PFSK-1 (cell line): ENCODE measurements around the gene AMBRA1.

ENCODE experiments used
- FOXP2 ChIP-seq: optimal IDR thresholded peaks from 2 replicates; pipeline ENCODE3; 2011; ENCODE audit warnings: borderline replicate concordance, control low read depth, inconsistent platforms; ENCODE audit not compliant: insufficient read depth; ENCODE audit errors: extremely low read length, extremely low read depth
- POLR2AphosphoS5 ChIP-seq: IDR thresholded peaks from 2 replicates; pipeline ENCODE4 v1.6.1; 2012; ENCODE audit warnings: low read depth, mild to moderate bottlenecking, control low read depth, low read length, moderate library complexity
- SIN3A ChIP-seq: IDR thresholded peaks from 2 replicates; pipeline ENCODE4 v1.6.1; 2012; ENCODE audit warnings: mild to moderate bottlenecking, low read length, moderate library complexity, borderline replicate concordance; ENCODE audit not compliant: insufficient read depth
- TAF1 ChIP-seq: IDR thresholded peaks from 2 replicates; pipeline ENCODE4 v1.6.1; 2012; ENCODE audit warnings: low read length, control low read depth, borderline replicate concordance; ENCODE audit not compliant: insufficient read depth
- TF ChIP-seq, protein P1 (sequence below), 2 experiments: IDR thresholded peaks; 2 replicates each; pipeline versions ENCODE4 v1.6.1 to v1.8.0; 2011 to 2012; ENCODE audit warnings: low read depth in 2 of 2, low read length in 2 of 2, control low read depth in 1 of 2, inconsistent platforms in 1 of 2, mild to moderate bottlenecking in 1 of 2, moderate library complexity in 1 of 2; ENCODE audit not compliant: insufficient read depth in 1 of 2

AMBRA1 gene

DNA sequence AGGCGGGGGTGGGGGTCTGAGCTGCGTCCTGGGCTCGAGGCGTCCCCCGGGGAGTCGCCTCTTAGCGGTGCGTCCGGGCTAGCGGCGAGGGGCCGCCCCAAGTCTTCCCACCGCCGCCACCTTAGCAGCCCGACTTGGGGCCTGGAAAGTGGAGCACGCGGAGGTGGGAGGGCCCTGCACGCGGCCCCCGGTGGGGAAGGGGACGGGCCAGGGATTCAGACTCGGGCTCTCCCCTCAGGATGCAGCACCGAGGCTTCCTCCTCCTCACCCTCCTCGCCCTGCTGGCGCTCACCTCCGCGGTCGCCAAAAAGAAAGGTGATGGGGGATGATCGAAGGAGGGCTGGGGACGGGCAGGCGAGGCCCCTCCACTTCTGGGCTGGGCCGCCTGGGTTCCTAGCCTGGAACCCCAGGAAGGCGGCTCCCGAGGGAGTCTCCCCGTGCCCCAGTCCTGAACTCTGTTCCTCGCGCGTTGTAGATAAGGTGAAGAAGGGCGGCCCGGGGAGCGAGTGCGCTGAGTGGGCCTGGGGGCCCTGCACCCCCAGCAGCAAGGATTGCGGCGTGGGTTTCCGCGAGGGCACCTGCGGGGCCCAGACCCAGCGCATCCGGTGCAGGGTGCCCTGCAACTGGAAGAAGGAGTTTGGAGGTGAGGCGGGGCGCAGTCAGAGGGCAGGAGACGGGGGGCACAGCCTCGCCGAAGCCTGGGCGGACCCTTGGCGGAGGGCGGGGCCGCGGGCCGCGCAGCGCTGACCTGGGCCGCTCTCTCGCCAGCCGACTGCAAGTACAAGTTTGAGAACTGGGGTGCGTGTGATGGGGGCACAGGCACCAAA, 211.8 kb downstream of the AMBRA1 start:
- TF ChIP-seq POLR2AphosphoS5: no peak
- TF ChIP-seq TAF1: no peak
- TF ChIP-seq FOXP2: no peak
- TF ChIP-seq, protein P1, sequence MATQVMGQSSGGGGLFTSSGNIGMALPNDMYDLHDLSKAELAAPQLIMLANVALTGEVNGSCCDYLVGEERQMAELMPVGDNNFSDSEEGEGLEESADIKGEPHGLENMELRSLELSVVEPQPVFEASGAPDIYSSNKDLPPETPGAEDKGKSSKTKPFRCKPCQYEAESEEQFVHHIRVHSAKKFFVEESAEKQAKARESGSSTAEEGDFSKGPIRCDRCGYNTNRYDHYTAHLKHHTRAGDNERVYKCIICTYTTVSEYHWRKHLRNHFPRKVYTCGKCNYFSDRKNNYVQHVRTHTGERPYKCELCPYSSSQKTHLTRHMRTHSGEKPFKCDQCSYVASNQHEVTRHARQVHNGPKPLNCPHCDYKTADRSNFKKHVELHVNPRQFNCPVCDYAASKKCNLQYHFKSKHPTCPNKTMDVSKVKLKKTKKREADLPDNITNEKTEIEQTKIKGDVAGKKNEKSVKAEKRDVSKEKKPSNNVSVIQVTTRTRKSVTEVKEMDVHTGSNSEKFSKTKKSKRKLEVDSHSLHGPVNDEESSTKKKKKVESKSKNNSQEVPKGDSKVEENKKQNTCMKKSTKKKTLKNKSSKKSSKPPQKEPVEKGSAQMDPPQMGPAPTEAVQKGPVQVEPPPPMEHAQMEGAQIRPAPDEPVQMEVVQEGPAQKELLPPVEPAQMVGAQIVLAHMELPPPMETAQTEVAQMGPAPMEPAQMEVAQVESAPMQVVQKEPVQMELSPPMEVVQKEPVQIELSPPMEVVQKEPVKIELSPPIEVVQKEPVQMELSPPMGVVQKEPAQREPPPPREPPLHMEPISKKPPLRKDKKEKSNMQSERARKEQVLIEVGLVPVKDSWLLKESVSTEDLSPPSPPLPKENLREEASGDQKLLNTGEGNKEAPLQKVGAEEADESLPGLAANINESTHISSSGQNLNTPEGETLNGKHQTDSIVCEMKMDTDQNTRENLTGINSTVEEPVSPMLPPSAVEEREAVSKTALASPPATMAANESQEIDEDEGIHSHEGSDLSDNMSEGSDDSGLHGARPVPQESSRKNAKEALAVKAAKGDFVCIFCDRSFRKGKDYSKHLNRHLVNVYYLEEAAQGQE (IDR thresholded peaks at IDR 0.05; ENCODE audit: insufficient read depth in 1 of 2, low read depth in 2 of 2, low read length in 2 of 2): no peak
- TF ChIP-seq SIN3A: no peak

DNA sequence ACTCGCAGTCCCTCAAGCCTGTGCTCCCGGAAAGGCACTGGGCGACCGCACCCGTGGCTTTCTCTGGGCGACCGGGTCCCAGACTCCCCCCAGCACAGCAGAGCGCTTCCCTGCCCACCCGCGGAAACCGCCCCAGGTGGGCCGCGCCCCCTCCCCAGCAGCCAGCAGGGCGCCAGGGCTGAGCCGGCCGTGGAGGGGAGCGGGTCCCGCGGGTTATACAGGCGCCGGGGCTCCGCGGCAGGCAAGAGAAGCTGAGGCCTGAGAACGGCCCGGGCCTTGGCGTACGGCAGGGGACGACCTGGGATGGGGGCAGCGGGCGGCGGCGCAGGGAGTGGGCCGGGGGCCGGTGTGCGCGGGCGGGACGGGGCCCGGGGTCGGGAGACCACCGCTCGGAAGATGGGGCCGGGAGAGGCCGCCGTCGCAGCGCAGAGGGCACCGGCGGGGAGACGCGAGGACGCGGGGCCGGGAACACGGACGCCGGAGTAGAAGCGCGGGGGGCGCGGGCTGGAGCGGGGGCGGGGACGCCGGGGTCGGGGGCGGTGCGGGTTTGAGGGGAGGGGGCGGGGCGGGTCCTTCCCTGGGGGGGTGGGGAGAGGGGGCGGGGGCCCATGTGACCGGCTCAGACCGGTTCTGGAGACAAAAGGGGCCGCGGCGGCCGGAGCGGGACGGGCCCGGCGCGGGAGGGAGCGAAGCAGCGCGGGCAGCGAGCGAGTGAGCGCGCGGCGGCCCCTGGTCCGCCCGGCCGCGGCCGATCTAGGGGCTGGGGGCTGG, 212.6 kb downstream of the AMBRA1 start, which contains the start of gene MDK:
TSS of gene MDK (plus strand) at position 622 of the 771 bp plus-strand sequence. CDS start 389 bp downstream, outside the sequence.
- no peak for TF ChIP-seq SIN3A
- TF ChIP-seq, protein P1 (IDR thresholded peaks at IDR 0.05; ENCODE audit: insufficient read depth in 1 of 2, low read depth in 2 of 2, low read length in 2 of 2): no peak
- no peak; the same call in 1 of the 2 replicates for TF ChIP-seq POLR2AphosphoS5
- no peak for TF ChIP-seq FOXP2
- TF ChIP-seq TAF1: no peak

DNA sequence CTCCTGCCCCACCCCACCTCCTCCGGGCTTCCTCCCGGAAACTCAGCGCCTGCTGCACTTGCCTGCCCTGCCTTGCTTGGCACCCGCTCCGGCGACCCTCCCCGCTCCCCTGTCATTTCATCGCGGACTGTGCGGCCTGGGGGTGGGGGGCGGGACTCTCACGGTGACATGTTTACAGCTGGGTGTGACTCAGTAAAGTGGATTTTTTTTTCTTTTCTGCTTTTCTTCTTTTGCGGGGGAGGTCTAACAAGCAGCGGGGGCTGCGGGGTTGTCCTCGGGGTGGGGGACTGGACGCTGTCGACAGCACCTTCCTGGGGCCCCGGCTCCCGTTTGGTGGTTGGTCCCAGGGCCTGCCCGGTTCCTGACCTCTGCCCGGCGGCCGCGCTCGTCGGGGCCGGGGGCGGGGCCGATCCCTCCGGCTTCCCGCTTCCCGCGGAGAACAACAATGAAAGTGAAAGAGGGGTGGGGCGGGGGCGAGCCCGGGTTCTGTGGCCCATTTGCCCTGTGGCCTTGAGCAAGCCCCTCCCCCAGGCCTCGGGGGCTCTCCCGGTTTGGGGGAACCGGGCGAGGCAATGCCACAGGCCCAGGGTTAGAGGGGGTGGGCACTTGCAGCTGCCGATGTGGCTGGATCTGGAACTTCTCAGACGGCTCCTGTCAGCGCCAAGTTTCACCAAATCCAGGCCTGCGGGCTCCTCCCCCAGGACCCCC, 213.3 kb downstream of the AMBRA1 start:
- no peak for TF ChIP-seq TAF1
- peak; percentile 34; the same call in 1 of the 2 replicates for TF ChIP-seq POLR2AphosphoS5
- no peak for TF ChIP-seq FOXP2
- TF ChIP-seq SIN3A: peak; percentile 20; the same call in 1 of the 2 replicates
- TF ChIP-seq, protein P1 (IDR thresholded peaks at IDR 0.05; ENCODE audit: insufficient read depth in 1 of 2, low read depth in 2 of 2, low read length in 2 of 2): no peak

DNA sequence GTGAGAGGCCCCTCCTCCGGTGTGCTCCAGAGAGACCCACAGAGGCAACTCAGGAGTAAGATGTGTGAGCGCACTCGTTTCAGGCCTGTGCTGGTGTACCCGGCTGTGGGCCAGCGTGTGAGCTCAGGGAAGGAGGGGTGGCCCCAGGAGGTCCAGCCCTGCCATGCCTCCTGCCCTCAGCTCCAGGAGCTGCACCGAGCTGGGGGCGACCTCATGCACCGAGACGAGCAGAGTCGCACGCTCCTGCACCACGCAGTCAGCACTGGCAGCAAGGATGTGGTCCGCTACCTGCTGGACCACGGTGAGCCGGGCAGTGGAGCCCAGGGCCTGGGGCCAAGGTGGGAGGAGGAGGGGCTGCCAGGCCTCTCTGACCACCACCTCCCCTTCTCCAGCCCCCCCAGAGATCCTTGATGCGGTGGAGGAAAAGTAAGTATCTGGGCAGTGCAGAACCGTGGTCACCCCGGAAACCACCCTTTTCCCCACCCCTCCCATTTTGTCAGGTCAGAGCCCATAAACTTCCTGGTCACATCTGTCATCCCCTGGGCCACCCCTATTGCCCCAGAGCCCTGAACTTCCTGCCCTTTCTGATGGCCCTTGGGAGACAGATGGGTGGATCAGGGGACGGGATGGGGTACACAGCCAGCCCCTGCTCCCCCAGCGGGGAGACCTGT, 214.9 kb downstream of the AMBRA1 start:
- TF ChIP-seq TAF1: no peak
- no peak for TF ChIP-seq FOXP2
- no peak for TF ChIP-seq SIN3A
- no peak for TF ChIP-seq POLR2AphosphoS5
- TF ChIP-seq, protein P1 (IDR thresholded peaks at IDR 0.05; ENCODE audit: insufficient read depth in 1 of 2, low read depth in 2 of 2, low read length in 2 of 2): no peak
